Lung (tissue), 12 donors: ENCODE data around the gene CPSF3. TPM values are rescaled to one million over a fixed set of nuclear protein-coding genes. Genes with fewer than 3 reads are reported as not detected.
A peak's percentile ranks its signal among the peaks of the same experiment; 100 is the strongest.

Source experiments
- ATAC-seq: fragments of 200-7000 bp; cut with Tn5 transposase; one replicate; pipeline ENCODE4 v1.9.1; 2020; ENCODE audit warnings: moderate number of reproducible peaks; ENCODE audit not compliant: insufficient read depth, low FRiP score
- DNase-seq, 3 donors: peaks; one replicate each; pipeline ENCODE4 v3.0.0-alpha.2; 2013 to 2017
- H3K27ac ChIP-seq, 2 donors: one replicate each; pipeline ENCODE4 v1.5.1; 2013; ENCODE audit warnings: mild to moderate bottlenecking in 2 of 2, moderate library complexity in 2 of 2, control low read depth in 1 of 2, inconsistent platforms in 1 of 2, low read depth in 1 of 2, low read length in 1 of 2
- H3K27me3 ChIP-seq, 3 donors: one replicate each; pipeline ENCODE4 v1.5.1; 2013; ENCODE audit warnings: low read length in 2 of 3; ENCODE audit not compliant: control insufficient read depth in 3 of 3, insufficient read depth in 3 of 3
- H3K36me3 ChIP-seq, 4 donors: one replicate each; pipeline ENCODE4 v1.5.1; 2013; ENCODE audit warnings: low read length in 4 of 4, mild to moderate bottlenecking in 1 of 4, moderate library complexity in 1 of 4; ENCODE audit not compliant: control insufficient read depth in 4 of 4, insufficient read depth in 4 of 4
- H3K4me1 ChIP-seq, 5 donors: one replicate each; pipeline ENCODE4 v1.5.1; 2013; ENCODE audit warnings: low read length in 5 of 5, mild to moderate bottlenecking in 2 of 5, moderate library complexity in 1 of 5; ENCODE audit not compliant: control insufficient read depth in 5 of 5, insufficient read depth in 5 of 5
- H3K4me3 ChIP-seq: one replicate; pipeline ENCODE4 v1.5.1; 2013; ENCODE audit warnings: mild to moderate bottlenecking, control low read depth, moderate library complexity
- H3K9ac ChIP-seq, 2 donors: one replicate each; pipeline ENCODE4 v1.5.1; 2013; ENCODE audit warnings: low read length in 2 of 2, control low read depth in 1 of 2; ENCODE audit not compliant: insufficient read depth in 1 of 2
- H3K9me3 ChIP-seq, 4 donors: one replicate each; pipeline ENCODE4 v1.5.1; 2013; ENCODE audit warnings: low read length in 3 of 4, mild to moderate bottlenecking in 1 of 4, moderate library complexity in 1 of 4; ENCODE audit not compliant: control insufficient read depth in 4 of 4, insufficient read depth in 3 of 4
- CTCF ChIP-seq: IDR thresholded peaks from 2 replicates; pipeline ENCODE4 v1.5.1; 2012; ENCODE audit warnings: mild to moderate bottlenecking; ENCODE audit errors: control extremely low read depth, extremely low read depth
- WGBS, 2 donors: extraction: QIAGEN DNeasy Blood & Tissue Kit; methylation state at CpG; one replicate each; pipeline ENCODE4 v1.1.7; 2013; 5-methylcytosine and 5-hydroxymethylcytosine counted together
- polyA plus RNA-seq, 2 donors: library from polyadenylated mRNA; stranded (reverse); fragments of 200-250 nt; gene quantifications; one replicate each; pipeline ENCODE4 v1.2.1, GENCODE V29; 2013
- total RNA-seq, 2 donors: library from RNA; depleted of rRNA in 1 of 2; stranded (reverse); fragments of >200 nt in 1 of 2; gene quantifications; one replicate each; pipeline ENCODE4 v1.2.1, GENCODE V29; 2014 to 2021
- donor health status: control.
- donor health status: control.
- donor health status: Bipolar disorder and iron deficiency.
- donor health status: healthy.
- donor health status: DM: yes; HTN: yes; CAD: no.

The CPSF3 gene
- total and polyA plus RNA-seq, 4 donors, result 15.6 to 25.9 (median 20.8) TPM

- H3K4me3 ChIP-seq, result no peak overlapping the region
- H3K36me3 ChIP-seq, result peaks cover 4 to 11% (median 7%) of the 10 kb centered on the region in 4 donors
- ATAC-seq (no peak), DNase-seq (peak in 1 of 3 donors; percentile 52)
- whole genome bisulfite sequencing, 2 donors, result 67 to 78% methylated on average over 3 of the region's 3 CpGs
- no peak overlapping the region for H3K27ac ChIP-seq
- no peak for TF ChIP-seq CTCF
- peaks cover 0 to 11% (median 8%) of the 10 kb centered on the region in 5 donors for H3K4me1 ChIP-seq
- H3K9me3 ChIP-seq, result no peaks in the 10 kb centered on the region
- H3K27me3 ChIP-seq, result no peaks in the 10 kb centered on the region
- no peak overlapping the region for H3K9ac ChIP-seq
Observed at GRCh38 chr2:9417725-9418124, 5.7 kb upstream of the CPSF3 start.

DNA sequence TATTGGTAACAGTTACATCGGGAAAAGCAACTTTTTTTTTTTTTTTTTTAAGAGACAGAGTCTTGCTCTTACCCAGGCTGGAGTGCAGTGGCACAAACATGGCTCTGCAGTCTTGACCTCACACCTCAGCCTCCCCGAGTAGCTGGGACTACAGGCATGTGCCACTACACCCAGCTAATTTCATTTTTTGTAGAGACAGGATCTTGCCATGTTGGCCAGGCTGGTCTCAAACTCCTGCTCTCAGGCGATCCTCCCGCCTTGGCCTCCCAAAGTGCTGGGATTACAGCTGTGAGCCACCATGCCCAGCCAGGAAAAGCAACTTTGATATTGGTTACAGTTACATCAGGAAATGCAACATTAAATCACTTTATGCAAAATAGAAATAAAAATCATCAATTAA is 4.7 kb upstream of the CPSF3 start:
- WGBS, 2 donors, result 90 to 91% methylated on average over 4 of the region's 4 CpGs
- H3K27me3 ChIP-seq, result no peaks in the 10 kb centered on the region

GRCh38 chr2:9419541-9419940 is 3.9 kb upstream of the CPSF3 start:
- no peak for TF ChIP-seq CTCF
- H3K4me1 ChIP-seq, result peaks cover 0 to 17% (median 8%) of the 10 kb centered on the region in 5 donors
- H3K27ac ChIP-seq, result no peak overlapping the region
- peaks cover 0 to 11% (median 6%) of the 10 kb centered on the region in 4 donors for H3K36me3 ChIP-seq
- H3K9ac ChIP-seq, result no peak overlapping the region
- ATAC-seq, result no peak
- H3K27me3 ChIP-seq, result no peaks in the 10 kb centered on the region
- H3K9me3 ChIP-seq, result no peaks in the 10 kb centered on the region
- no peak overlapping the region for H3K4me3 ChIP-seq
- whole genome bisulfite sequencing, 2 donors, result 89% methylated on average over 3 of the region's 3 CpGs
- no peak for DNase-seq

More for the DNA sequence above, 4.7 kb upstream of the CPSF3 start:
- no peak overlapping the region for H3K27ac ChIP-seq
- no peak overlapping the region for H3K4me3 ChIP-seq
- H3K9me3 ChIP-seq, result no peaks in the 10 kb centered on the region
- H3K36me3 ChIP-seq, result peaks cover under 1 to 11% (median 7%) of the 10 kb centered on the region in 4 donors
- DNase-seq (no peak), ATAC-seq (no peak)
- H3K9ac ChIP-seq, result no peak overlapping the region
- TF ChIP-seq CTCF, result no peak
- H3K4me1 ChIP-seq, result peaks cover 0 to 11% (median 8%) of the 10 kb centered on the region in 5 donors

- no peak overlapping the region for H3K4me3 ChIP-seq
- WGBS, 2 donors, result 91 to 95% methylated on average over 10 of the region's 10 CpGs
- DNase-seq, result no peak
Observed at GRCh38 chr2:9420495-9420894, 3.0 kb upstream of the CPSF3 start.

More at GRCh38 chr2:9420495-9420894, 3.0 kb upstream of the CPSF3 start:
- ATAC-seq, result no peak
- no peak overlapping the region for H3K9ac ChIP-seq
- H3K27ac ChIP-seq, result no peak overlapping the region
- no peaks in the 10 kb centered on the region for H3K27me3 ChIP-seq
- no peak for TF ChIP-seq CTCF
- peaks cover 0 to 10% (median 6%) of the 10 kb centered on the region in 4 donors for H3K36me3 ChIP-seq
- peaks cover 2 to 26% (median 8%) of the 10 kb centered on the region in 5 donors for H3K4me1 ChIP-seq
- no peaks in the 10 kb centered on the region for H3K9me3 ChIP-seq
